Measurements from ENCODE around the gene SERPINA5. TPM values are rescaled to one million over a fixed set of nuclear protein-coding genes. Genes with fewer than 3 reads are reported as not detected.

SERPINA5 gene
- total and polyA plus RNA-seq, 2 of the 8 experiments (the other 6 are each of a cell fraction or from before 2014, with no cell fraction given): 1.8 to 1.9 TPM

DNA sequence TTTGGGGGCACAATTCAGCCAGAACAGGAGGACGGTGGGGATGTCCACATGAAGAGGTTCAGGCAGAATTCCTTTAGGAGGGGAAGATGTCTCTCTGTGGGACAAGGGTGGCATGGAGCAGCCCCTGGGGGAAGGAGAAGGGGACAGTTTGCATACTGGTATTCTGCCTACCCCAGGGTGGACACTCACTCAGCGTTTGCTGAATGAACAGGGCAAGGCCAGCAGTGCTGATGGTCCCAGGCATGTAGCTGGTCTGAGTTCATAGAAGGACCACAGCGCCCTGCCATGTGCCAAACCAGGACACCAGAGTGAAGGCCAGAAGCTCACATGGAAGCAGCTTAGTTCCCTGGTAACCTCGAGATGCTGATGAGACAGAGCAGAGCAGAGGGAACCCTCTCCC, 5.4 kb downstream of the SERPINA5 start:
- Histone ChIP-seq H3K4me2 (ENCODE audit: insufficient read depth in 1 of 2, low read depth in 2 of 2, low read length in 2 of 2) (no peak overlapping the region), H3K4me1 (replicated peaks in 1 of 4; ENCODE audit: control insufficient read depth in 3 of 4, insufficient read depth in 4 of 4, low read length in 3 of 4) (no peaks in the 10 kb centered on the region), H3K9ac (replicated peaks in 1 of 4; ENCODE audit: extremely low read depth in 1 of 4, low read depth in 3 of 4, low read length in 3 of 4) (no peak overlapping the region), H3K36me3 (ENCODE audit: control insufficient read depth in 2 of 4, insufficient read depth in 4 of 4, low read length in 3 of 4) (no peaks in the 10 kb centered on the region), H4K8ac (ENCODE audit: extremely low read depth, insufficient read depth, low read length) (no peak overlapping the region), H3K23ac (ENCODE audit: insufficient read length) (no peak overlapping the region), H3K9me3 (ENCODE audit: insufficient read depth in 2 of 2, low read depth in 1 of 2, low read length in 1 of 2) (peaks cover 4 to 7% of the 10 kb centered on the region in 2 experiments; a peak in 2 of 4 replicates), H3K79me1 (ENCODE audit: low read depth, low read length) (no peaks in the 10 kb centered on the region), H4K20me1 (replicated peaks in 1 of 2; ENCODE audit: control insufficient read depth in 1 of 2, insufficient read depth in 2 of 2, low read length in 2 of 2) (no peaks in the 10 kb centered on the region), H3K4me3 (ENCODE audit: extremely low read depth in 1 of 4, insufficient read depth in 2 of 4, low read depth in 3 of 4, low read length in 4 of 4) (no peak overlapping the region), H4K91ac (replicated peaks; ENCODE audit: insufficient read length, low read length) (no peak overlapping the region), H3K18ac (ENCODE audit: extremely low read depth, low read length) (no peak overlapping the region), H3K27me3 (replicated peaks in 1 of 4; ENCODE audit: control insufficient read depth in 3 of 4, extremely low read depth in 1 of 4, insufficient read depth in 3 of 4, low read length in 3 of 4) (no peaks in the 10 kb centered on the region; a peak in 1 of 7 replicates), H2BK15ac (ENCODE audit: low read length) (no peak overlapping the region), H2BK20ac (ENCODE audit: low read length) (no peak overlapping the region), H2AFZ (ENCODE audit: low read length) (no peak overlapping the region), H3K4ac (replicated peaks; ENCODE audit: insufficient read length, low read depth, low read length) (no peak overlapping the region), H2BK5ac (ENCODE audit: low read depth, low read length) (no peak overlapping the region), H3K27ac (ENCODE audit: low read depth, low read length) (no peak overlapping the region), H4K5ac (ENCODE audit: insufficient read length, low read depth, low read length) (no peak overlapping the region), H2BK12ac (ENCODE audit: low read depth, low read length) (no peak overlapping the region), H2BK120ac (replicated peaks; ENCODE audit: low read depth, low read length) (no peak overlapping the region), H3K14ac (ENCODE audit: insufficient read length) (no peak overlapping the region), H3K56ac (replicated peaks; ENCODE audit: insufficient read length, low read depth, low read length) (no peak overlapping the region), H2AK5ac (ENCODE audit: low read depth, low read length) (no peak overlapping the region), H3K23me2 (ENCODE audit: low read depth, low read length) (peaks cover 5% of the 10 kb centered on the region; the same call in 1 of the 2 replicates), H3K79me2 (ENCODE audit: control insufficient read depth in 1 of 2, insufficient read depth in 2 of 2, low read length in 2 of 2) (no peaks in the 10 kb centered on the region)
- FAIRE-seq (no peak), DNase-seq (ENCODE audit: low read depth in 1 of 2, low spot score in 2 of 2) (no peak)
- no peak for TF ChIP-seq SIX5 (IDR thresholded peaks at IDR 0.05; ENCODE audit: low read depth, low read length)
- TF ChIP-seq HDAC2 (IDR thresholded peaks at IDR 0.05; ENCODE audit: borderline replicate concordance in 1 of 2, low read depth in 2 of 2, low read length in 2 of 2): no peak
- no peak for TF ChIP-seq NRF1 (IDR thresholded peaks at IDR 0.05; ENCODE audit: low read depth, low read length)
- TF ChIP-seq HDAC6 (IDR thresholded peaks at IDR 0.05; ENCODE audit: low read depth, low read length): no peak
- no peak for TF ChIP-seq SP4 (IDR thresholded peaks at IDR 0.05; ENCODE audit: low read length)
- POLR2A ChIA-PET (ENCODE audit: partially characterized antibody): no interaction called here
- CTCF ChIA-PET (ENCODE audit: partially characterized antibody): no interaction called here
- 84% methylated on average over 4 of the region's 4 CpGs; no CpG with 5 or more reads in 1 of the 2 experiments for WGBS, 2 experiments (ENCODE audit: extremely low coverage in 1 of 2, insufficient coverage in 1 of 2, insufficient read length in 1 of 2, insufficient replicate concordance in 2 of 2, low coverage in 1 of 2, low lambda C conversion rate in 2 of 2, missing lambda C conversion rate in 1 of 2)

Data from H1 (cell line).